PC-9 (cell line): ENCODE data around the gene TMPRSS12. TPM values are rescaled to one million over a fixed set of nuclear protein-coding genes. Genes with fewer than 3 reads are reported as not detected.

Experiments
- BruUV-seq: library from RNA; stranded (reverse); fragments of 400-500 nt; replicated peaks from 2 replicates; lab custom pipeline; 2021; lab: Mats Ljungman, UMichigan
- CTCF ChIA-PET: fragments of 300-600 bp; sonication (Branson Sonifier 250); formaldehyde crosslinking; loops from one replicate; lab custom pipeline; 2022; ENCODE audit warnings: antibody characterized with exemption; lab: Charles Lee
- POLR2A ChIA-PET: fragments of 300-600 bp; sonication (Branson Sonifier 250); formaldehyde crosslinking; loops from one replicate; lab custom pipeline; 2022; ENCODE audit warnings: antibody characterized with exemption; ENCODE audit not compliant: unreplicated experiment; lab: Charles Lee
- DNase-seq, 2 experiments: peaks; one replicate each; pipeline versions ENCODE4 v3.0.0 to v3.0.0-alpha.2; 2015 to 2022; ENCODE audit warnings: mixed read lengths in 1 of 2
- H2AFZ ChIP-seq: fragments of 200-600 bp; sonication (generic); 2 replicates; pipeline ENCODE4 v1.8.1; 2017; ENCODE audit warnings: antibody characterized with exemption
- H3F3A ChIP-seq: fragments of 200-600 bp; sonication (generic); 2 replicates; pipeline ENCODE4 v1.8.1; 2017; ENCODE audit warnings: antibody characterized with exemption, mild to moderate bottlenecking, low read depth; ENCODE audit not compliant: insufficient read depth
- H3K27ac ChIP-seq: fragments of 200-600 bp; sonication (generic); 2 replicates; pipeline ENCODE4 v1.6.1; 2016; ENCODE audit warnings: mixed run types
- H3K27me3 ChIP-seq: fragments of 200-600 bp; sonication (generic); 2 replicates; pipeline ENCODE4 v1.6.1; 2016; ENCODE audit warnings: low read depth, mixed run types; ENCODE audit not compliant: insufficient read depth
- H3K36me3 ChIP-seq: fragments of 200-600 bp; sonication (generic); 2 replicates; pipeline ENCODE4 v1.6.1; 2016; ENCODE audit warnings: low read depth, mixed run types
- H3K4me1 ChIP-seq: fragments of 200-600 bp; sonication (generic); replicated peaks from 2 replicates; pipeline ENCODE4 v1.6.1; 2016; ENCODE audit warnings: mixed run types; ENCODE audit not compliant: insufficient read depth
- H3K4me2 ChIP-seq: fragments of 200-600 bp; sonication (generic); 2 replicates; pipeline ENCODE4 v1.6.1; 2017; ENCODE audit warnings: mixed run types
- H3K4me3 ChIP-seq: fragments of 200-600 bp; sonication (generic); 2 replicates; pipeline ENCODE4 v1.6.1; 2016; ENCODE audit warnings: mixed run types
- H3K79me2 ChIP-seq: fragments of 200-600 bp; sonication (generic); 2 replicates; pipeline ENCODE4 v1.6.1; 2017; ENCODE audit warnings: low read depth, mixed run types
- H3K9me2 ChIP-seq: fragments of 200-600 bp; sonication (generic); 2 replicates; pipeline ENCODE4 v1.8.1; 2017; ENCODE audit warnings: mild to moderate bottlenecking; ENCODE audit not compliant: insufficient read depth
- H3K9me3 ChIP-seq: fragments of 200-600 bp; sonication (generic); 2 replicates; pipeline ENCODE4 v1.8.1; 2016; ENCODE audit warnings: low read depth; ENCODE audit not compliant: insufficient read depth
- H4K20me1 ChIP-seq: fragments of 200-600 bp; sonication (generic); 2 replicates; pipeline ENCODE4 v1.8.1; 2017; ENCODE audit not compliant: insufficient read depth
- EZH2 ChIP-seq: fragments of 200-600 bp; sonication (generic); IDR thresholded peaks from 2 replicates; pipeline ENCODE4 v1.8.0; 2017; ENCODE audit warnings: antibody characterized with exemption, low read depth
- intact Hi-C: fragments of 100-400 bp; cut with micrococcal nuclease; formaldehyde crosslinking; loops from one replicate; pipeline ENCODE4 v1.10.0; 2022; ENCODE audit not compliant: unreplicated experiment
- total RNA-seq: library from RNA; stranded (reverse); gene quantifications from 2 replicates; pipeline ENCODE4 v1.2.3, GENCODE V29; 2021
- TF ChIP-seq, protein P1 (sequence below): fragments of 200-600 bp; sonication (generic); conservative IDR thresholded peaks from 2 replicates; pipeline ENCODE4 v1.6.1; 2017; ENCODE audit warnings: mixed run types, antibody characterized with exemption, mild to moderate bottlenecking, moderate library complexity

TMPRSS12 gene
- total RNA-seq, 1 experiment from 2014 or later = not detected

DNA sequence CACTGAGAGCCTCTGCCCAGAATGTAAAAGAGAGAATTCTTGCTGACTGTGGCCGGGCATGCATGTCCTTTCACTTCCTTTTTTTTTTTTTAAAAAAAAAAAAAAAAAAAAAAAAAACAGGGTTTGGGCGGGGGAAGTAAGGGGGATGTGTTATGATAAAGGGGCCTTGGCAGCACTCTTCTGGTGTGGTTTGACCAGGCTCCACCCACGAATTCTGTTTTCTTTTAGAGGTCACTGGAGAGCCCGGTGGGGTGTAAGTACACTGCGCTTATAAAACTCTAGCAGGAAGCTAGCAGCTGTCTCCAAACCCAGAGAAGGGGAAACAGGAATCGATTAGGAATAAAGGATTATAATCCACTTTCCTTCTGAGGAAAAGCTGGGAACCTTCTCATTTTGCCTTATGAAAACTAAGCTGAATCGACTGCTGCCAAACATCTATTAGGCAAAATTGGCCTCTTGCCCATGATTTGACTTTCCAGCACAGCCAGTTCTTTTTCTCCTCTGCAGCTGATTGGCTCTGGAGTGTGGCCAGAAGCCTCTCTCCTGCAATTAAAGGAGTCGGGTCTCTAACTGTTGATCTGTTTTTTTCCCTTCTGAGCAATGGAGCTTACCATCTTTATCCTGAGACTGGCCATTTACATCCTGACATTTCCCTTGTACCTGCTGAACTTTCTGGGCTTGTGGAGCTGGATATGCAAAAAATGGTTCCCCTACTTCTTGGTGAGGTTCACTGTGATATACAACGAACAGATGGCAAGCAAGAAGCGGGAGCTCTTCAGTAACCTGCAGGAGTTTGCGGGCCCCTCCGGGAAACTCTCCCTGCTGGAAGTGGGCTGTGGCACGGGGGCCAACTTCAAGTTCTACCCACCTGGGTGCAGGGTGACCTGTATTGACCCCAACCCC lies 82.0 kb downstream of the TMPRSS12 start:
- H3K36me3 ChIP-seq = no peaks in the 10 kb centered on the region
- CTCF ChIA-PET = interaction anchor here (0.5 to 0.7 kb wide), 2 partner anchors 37 to 99 kb away, joined by 3 read pairs; no protein-coding TSS in a partner anchor
- H2AFZ ChIP-seq = 0 out of 2 replicates have a peak overlapping the region, but pooled peaks have one; percentile 49
- 0 out of 2 replicates have a peak, but pooled peaks cover 5% of the 10 kb centered on the region for H3F3A ChIP-seq
- intact Hi-C loops = loop anchor here (10.0 kb wide), 2 partner anchors 80 to 100 kb away; partner anchors contain the start of genes SLC11A2 and TMPRSS12
- H4K20me1 ChIP-seq = no peaks in the 10 kb centered on the region
- H3K79me2 ChIP-seq = no peaks in the 10 kb centered on the region
- H3K27me3 ChIP-seq = no peaks in the 10 kb centered on the region
- peak overlapping the region; percentile 47; the same call in 1 of the 2 replicates for H3K4me3 ChIP-seq
- H3K4me1 ChIP-seq = peaks cover 19% of the 10 kb centered on the region
- H3K9me2 ChIP-seq = no peaks in the 10 kb centered on the region
- H3K27ac ChIP-seq = no peak overlapping the region
- peak; percentile 44 to 72 for DNase-seq
- H3K9me3 ChIP-seq = no peaks in the 10 kb centered on the region
- TF ChIP-seq, protein P1, sequence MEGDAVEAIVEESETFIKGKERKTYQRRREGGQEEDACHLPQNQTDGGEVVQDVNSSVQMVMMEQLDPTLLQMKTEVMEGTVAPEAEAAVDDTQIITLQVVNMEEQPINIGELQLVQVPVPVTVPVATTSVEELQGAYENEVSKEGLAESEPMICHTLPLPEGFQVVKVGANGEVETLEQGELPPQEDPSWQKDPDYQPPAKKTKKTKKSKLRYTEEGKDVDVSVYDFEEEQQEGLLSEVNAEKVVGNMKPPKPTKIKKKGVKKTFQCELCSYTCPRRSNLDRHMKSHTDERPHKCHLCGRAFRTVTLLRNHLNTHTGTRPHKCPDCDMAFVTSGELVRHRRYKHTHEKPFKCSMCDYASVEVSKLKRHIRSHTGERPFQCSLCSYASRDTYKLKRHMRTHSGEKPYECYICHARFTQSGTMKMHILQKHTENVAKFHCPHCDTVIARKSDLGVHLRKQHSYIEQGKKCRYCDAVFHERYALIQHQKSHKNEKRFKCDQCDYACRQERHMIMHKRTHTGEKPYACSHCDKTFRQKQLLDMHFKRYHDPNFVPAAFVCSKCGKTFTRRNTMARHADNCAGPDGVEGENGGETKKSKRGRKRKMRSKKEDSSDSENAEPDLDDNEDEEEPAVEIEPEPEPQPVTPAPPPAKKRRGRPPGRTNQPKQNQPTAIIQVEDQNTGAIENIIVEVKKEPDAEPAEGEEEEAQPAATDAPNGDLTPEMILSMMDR = no peak
- no peak for TF ChIP-seq EZH2
- POLR2A ChIA-PET = interaction anchor here (0.5 kb wide), 2 partner anchors 159 to 518 kb away, joined by 4 read pairs; no protein-coding TSS in a partner anchor
- H3K4me2 ChIP-seq = peak overlapping the region; percentile 63
- no TSS peak for BruUV-seq

DNA sequence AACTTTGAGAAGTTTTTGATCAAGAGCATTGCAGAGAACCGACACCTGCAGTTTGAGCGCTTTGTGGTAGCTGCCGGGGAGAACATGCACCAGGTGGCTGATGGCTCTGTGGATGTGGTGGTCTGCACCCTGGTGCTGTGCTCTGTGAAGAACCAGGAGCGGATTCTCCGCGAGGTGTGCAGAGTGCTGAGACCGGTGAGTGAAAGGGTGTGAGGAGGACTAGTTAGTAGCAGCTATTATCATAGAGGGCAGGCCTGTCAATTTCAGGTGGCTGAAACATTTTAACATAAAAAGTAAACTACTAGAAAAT lies 82.6 kb downstream of the TMPRSS12 start:
- H3K36me3 ChIP-seq = no peaks in the 10 kb centered on the region
- DNase-seq = no peak
- H3K79me2 ChIP-seq = no peaks in the 10 kb centered on the region
- no peaks in the 10 kb centered on the region for H3K9me3 ChIP-seq
- H2AFZ ChIP-seq = no peak overlapping the region
- no peaks in the 10 kb centered on the region for H3K27me3 ChIP-seq
- no peak overlapping the region for H3K27ac ChIP-seq
- 0 out of 2 replicates have a peak, but pooled peaks cover 5% of the 10 kb centered on the region for H3F3A ChIP-seq
- peaks cover 19% of the 10 kb centered on the region for H3K4me1 ChIP-seq
- intact Hi-C loops = loop anchor here (10.0 kb wide), 2 partner anchors 80 to 100 kb away; partner anchors contain the start of genes SLC11A2 and TMPRSS12
- TF ChIP-seq, protein P1 = no peak
- no peak for TF ChIP-seq EZH2
- BruUV-seq = no TSS peak
- peak overlapping the region; percentile 63 for H3K4me2 ChIP-seq
- ChIA-PET POLR2A (interaction anchor here (0.5 kb wide), 1 partner anchor 160 kb away, joined by 4 read pairs; no protein-coding TSS in a partner anchor), CTCF (interaction anchor here (0.5 kb wide), 1 partner anchor 100 kb away, joined by 3 read pairs; no protein-coding TSS in a partner anchor)
- H3K4me3 ChIP-seq = no peak overlapping the region
- H4K20me1 ChIP-seq = no peaks in the 10 kb centered on the region
- H3K9me2 ChIP-seq = no peaks in the 10 kb centered on the region

DNA sequence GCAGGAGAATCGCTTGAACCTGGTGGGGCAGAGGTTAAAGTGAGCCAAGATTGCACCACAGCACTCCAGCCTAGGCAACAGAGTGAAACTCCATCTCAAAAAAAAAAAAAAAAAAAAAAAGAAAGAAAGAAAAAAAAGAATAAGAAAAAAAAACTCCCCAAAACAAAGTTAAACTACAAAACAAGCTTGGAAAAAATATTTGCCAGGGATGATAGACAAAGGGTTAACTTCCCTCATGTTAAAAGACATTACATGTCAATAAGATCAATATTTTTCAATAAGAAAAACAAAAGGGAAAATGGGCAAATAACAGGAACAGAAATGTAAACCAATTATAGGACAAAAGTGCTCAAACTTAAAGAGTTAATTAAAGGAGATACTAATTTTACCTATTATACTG lies 83.2 kb downstream of the TMPRSS12 start:
- POLR2A ChIA-PET = no interaction called here
- peak overlapping the region; percentile 1; the same call in 1 of the 2 replicates for H3K4me2 ChIP-seq
- no peak for TF ChIP-seq EZH2
- TF ChIP-seq, protein P1 = no peak

More for the DNA sequence above, 83.2 kb downstream of the TMPRSS12 start:
- BruUV-seq = no TSS peak
- Histone ChIP-seq H3K4me1 (peaks cover 19% of the 10 kb centered on the region), H3F3A (0 out of 2 replicates have a peak, but pooled peaks cover 5% of the 10 kb centered on the region), H3K9me3 (no peaks in the 10 kb centered on the region), H3K9me2 (no peaks in the 10 kb centered on the region), H3K27ac (no peak overlapping the region), H3K36me3 (no peaks in the 10 kb centered on the region), H3K4me3 (no peak overlapping the region), H4K20me1 (no peaks in the 10 kb centered on the region), H3K79me2 (no peaks in the 10 kb centered on the region), H3K27me3 (no peaks in the 10 kb centered on the region), H2AFZ (no peak overlapping the region)
- CTCF ChIA-PET = interaction anchor here (0.7 kb wide), 1 partner anchor 817 kb away, joined by 8 read pairs; no protein-coding TSS in a partner anchor
- intact Hi-C loops = loop anchor here (10.0 kb wide), 2 partner anchors 81 to 99 kb away; partner anchors contain the start of genes SLC11A2 and TMPRSS12
- DNase-seq = no peak
